ENCODE measurements around the gene SRR. TPM values are rescaled to one million over a fixed set of nuclear protein-coding genes. Genes with fewer than 3 reads are reported as not detected.

SRR gene

Small RNA genes lying within 50 kb of the gene (small RNA-seq; reads per million reads assigned to genes)
- gene AC006435.3 (ENCODE audit: insufficient read depth) (not detected), gene SNORD91A (ENCODE audit: insufficient read depth) (508 reads per million, percentile 98 among the genes with 10 or more reads in this experiment), gene SNORD91B (ENCODE audit: insufficient read depth) (277 reads per million, percentile 98 among the genes with 10 or more reads in this experiment)

Measured in neuronal stem cell (in vitro differentiated cells).